GM12872 (cell line): ENCODE data around the gene GRID1.

Experiments used
- TF ChIP-seq, protein P1 (sequence below): IDR thresholded peaks from 3 replicates; pipeline ENCODE4 v1.5.1; 2011; ENCODE audit warnings: low read depth, mild to moderate bottlenecking, low read length, moderate library complexity; ENCODE audit not compliant: insufficient read depth

GRID1 gene

DNA sequence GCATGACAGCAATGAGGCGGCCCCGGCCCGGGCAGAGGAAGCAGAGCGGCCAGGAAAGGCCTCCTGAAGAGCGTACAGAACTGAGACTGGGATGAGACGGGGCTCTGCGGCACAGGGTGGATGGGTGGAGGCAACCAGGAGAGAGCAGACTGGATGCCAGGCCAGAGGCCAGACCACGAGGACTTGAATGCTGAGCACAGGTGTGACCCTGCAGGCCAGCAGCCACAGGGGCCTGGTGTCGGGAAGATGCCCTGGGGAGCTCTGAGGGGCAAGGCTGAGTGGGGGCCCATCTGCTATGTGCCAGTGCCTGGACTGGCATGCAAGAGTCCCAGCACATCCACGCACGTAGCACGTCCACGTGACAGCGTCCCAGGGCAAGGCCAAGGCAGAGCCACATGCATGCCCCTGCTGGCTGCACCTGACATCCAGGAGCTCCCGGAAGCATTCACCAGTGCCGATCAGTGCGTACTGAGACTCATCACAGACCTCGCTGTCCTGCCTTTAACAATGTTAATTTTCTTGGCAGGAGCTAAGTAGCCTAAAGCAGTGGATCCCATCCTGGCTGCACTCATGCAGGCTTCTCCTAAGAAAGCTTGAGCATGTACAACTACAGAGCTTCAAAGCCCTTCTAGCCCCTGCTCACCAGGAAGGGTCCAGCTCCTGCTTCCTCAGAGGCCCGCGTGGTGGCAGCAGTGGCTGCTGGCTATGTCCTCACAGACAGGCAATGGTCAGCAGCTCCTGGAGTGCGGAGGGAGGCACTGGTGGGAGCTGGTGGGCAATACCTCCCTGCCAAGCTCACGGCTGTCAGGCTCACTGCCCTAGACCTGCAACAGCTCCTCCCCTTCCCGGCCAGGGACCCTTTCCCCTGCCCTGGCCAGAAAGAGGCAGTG is 18.0 kb downstream of the GRID1 start:
- TF ChIP-seq, protein P1, sequence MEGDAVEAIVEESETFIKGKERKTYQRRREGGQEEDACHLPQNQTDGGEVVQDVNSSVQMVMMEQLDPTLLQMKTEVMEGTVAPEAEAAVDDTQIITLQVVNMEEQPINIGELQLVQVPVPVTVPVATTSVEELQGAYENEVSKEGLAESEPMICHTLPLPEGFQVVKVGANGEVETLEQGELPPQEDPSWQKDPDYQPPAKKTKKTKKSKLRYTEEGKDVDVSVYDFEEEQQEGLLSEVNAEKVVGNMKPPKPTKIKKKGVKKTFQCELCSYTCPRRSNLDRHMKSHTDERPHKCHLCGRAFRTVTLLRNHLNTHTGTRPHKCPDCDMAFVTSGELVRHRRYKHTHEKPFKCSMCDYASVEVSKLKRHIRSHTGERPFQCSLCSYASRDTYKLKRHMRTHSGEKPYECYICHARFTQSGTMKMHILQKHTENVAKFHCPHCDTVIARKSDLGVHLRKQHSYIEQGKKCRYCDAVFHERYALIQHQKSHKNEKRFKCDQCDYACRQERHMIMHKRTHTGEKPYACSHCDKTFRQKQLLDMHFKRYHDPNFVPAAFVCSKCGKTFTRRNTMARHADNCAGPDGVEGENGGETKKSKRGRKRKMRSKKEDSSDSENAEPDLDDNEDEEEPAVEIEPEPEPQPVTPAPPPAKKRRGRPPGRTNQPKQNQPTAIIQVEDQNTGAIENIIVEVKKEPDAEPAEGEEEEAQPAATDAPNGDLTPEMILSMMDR, result 0 out of 3 replicates have a peak, but pooled peaks have one; percentile 13

DNA sequence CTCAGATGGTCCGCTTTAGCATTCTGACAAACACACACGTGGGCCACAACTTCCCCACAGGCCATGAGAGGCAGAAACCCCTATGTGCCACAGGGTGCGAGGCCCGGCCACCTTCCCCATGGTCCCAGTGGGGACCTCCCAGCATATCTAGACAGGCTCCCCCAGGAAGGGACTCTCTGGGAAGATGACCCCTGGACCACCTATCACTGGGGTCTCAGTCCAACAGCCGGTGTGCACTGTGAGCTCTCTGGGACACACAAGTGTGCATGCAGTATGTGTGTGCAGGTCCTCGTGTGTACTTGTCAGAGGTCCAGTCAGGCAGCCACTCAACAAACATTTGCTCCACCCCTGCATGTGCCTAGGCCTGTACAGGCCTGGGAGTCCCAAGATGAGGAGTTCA is 18.7 kb downstream of the GRID1 start:
- TF ChIP-seq, protein P1, result no peak

DNA sequence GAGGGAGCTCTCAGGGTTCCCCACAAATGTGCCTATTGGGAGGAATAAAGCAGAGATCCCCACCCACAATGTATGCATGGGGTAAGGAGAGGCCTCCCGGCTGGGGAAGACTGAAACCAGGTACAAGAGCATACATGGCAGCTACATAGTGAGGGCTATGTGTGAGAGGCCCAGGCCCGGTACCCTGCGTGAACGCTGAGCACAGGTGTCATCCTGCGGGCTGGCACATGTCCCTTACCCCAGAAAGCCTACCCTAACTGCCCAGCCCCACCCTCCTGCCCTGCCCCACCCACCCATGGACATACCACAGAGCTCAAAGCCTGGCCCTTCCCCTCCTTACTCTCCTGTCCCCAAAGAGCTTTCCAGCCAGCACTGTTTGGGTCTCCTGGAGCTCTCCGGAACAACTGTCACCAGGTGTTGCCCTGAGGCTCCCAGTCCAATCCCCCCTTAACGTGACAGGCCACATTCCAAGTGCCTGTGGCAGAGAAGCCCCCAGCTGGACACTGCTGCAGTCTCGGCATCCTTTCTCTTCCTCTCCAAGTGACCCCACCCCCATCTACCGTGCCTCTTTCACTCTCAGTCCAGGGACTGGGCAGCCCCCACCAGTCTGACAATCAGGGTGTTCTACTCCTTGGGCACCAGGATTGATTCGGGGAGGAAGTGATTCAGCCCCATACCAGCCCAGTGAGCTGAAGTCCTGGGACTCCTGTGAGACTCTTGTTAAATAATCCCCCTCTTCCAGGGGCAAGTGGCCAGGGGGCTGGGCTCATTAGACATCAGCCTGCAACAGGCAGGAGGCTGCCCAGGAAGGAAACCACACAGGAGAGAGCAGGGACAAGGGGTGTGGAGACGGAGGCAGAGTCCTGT is 19.6 kb downstream of the GRID1 start:
- TF ChIP-seq, protein P1, result no peak

DNA sequence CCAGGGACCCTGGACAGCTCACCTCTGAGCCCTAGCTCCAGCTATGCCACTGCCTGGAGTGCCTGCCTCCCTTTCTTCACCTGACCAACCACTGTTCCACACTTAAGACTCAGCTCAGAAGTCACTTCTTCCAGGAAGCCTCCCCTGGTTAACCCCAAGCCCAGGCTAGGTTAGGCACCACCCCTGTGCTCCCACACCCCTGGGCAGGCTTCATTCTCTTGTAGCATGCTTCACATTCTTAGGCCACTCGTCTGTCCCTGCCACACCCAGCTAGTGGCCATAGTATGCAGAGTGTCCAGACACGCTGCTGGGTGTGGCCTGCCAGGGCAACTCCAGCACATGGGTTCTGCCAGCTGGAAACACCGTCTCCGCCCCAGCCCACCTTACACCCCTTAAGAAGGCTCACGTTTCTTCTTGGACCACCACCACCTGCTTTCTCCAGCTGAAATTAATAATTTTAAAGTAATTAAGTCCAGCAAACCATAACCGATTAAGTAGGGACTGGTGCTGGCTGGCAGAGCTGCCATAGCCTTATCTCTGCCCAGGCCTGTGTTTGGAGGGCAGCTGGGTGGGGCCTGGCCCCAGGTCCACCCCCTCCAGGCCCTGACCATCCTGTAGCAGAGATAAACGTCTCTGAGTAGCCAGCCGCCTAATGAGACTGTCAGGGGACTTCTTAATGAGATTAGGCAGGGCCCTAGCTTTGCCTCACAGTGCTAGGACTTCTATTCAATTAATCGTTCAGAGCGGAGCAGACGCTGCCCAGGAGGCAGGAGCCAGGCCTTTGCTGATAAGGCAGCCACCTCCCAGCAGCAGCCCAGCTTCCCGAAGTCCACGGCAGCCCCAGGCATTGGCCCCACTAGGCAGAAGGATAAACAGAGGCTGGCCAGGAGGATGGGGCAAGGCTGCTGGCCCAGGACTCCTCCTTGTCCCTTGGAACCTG is 20.5 kb downstream of the GRID1 start:
- TF ChIP-seq, protein P1, result no peak

DNA sequence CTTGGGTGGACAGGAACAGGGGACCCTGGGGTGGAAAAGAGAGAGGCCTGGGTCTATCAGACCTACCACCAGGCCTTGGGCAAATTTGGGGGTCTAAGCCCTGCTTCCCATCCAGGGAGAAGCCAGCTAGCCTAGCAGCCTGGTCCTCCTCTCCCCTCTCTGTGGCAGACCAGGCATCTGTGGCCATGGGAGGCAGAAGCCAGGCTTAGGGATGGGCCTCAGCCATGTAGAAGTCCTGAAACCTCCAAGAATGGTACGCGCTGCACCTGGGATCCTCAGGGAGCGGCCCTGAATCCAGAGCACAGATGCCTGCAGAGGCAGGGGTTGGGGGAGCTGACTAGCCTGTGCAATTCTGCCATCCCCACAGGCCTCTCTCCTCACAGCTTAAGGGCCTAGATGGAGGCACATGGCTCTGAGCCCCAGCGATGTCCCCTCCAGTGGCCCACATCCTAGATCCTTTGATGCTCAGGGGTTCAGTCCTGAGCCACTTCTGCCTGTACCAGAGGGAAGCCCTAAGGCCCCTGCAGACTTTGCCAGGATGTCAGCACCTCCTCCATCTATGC is 21.2 kb downstream of the GRID1 start:
- TF ChIP-seq, protein P1, result no peak

DNA sequence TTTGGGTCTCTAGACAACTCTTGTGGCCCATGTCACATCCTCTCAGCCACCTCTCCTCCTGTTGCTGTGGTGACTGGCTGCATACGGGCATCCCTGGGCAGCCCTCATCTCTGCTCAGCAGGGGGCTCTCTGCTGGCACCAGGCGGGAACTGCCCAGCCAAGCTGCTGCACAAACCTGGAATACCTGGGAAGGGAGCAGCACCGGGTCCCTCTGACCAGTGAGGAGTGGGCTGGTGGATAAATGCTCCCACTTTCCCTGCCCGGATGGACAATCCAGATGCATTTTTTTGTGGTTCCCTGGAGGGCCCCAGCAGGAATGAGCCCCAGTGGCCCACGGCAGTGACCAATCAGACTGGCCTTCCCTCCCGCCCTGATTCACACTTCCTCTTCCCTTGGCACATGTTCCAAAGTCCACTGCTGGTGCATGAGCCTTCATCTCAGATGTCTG is 21.9 kb downstream of the GRID1 start:
- TF ChIP-seq, protein P1, result peak; percentile 23; the same call in 1 of the 3 replicates
